ENCODE results near the gene NFIX. TPM values are rescaled to one million over a fixed set of nuclear protein-coding genes. Genes with fewer than 3 reads are reported as not detected.

Gene NFIX
- total RNA-seq, 8 experiments from 2014 or later = under 0.01 to 72.3 (median 6.4) TPM

GRCh38 chr19:12997179-12997966, 2.1 kb downstream of the NFIX start:
- Histone ChIP-seq H3K27ac (no peak overlapping the region), H3K4me1 (replicated peaks in 1 of 2) (peaks cover 0 to 4% of the 10 kb centered on the region in 2 donors), H3K4me3 (no peak overlapping the region)
- in situ Hi-C loops (cut with MboI; ENCODE audit: low pct_unique_long_range_greater_than_20kb in 2 of 9, low sequenced_read_pairs in 9 of 9, unreplicated experiment in 9 of 9) = loop anchor here in 4 of 9 experiments (25.0 kb wide), 3 partner anchors 90 to 590 kb away; no protein-coding TSS in a partner anchor
- 69 to 100% (median 78%) methylated on average over 1 to 11 of the region's 25 CpGs; no CpG with 5 or more reads in 6 of the 10 experiments for WGBS, 10 experiments
- ATAC-seq (replicated peaks in 6 of 8) = no peak

- no peak overlapping the region for H3K27ac ChIP-seq
- in situ Hi-C loops (cut with MboI; ENCODE audit: low pct_unique_long_range_greater_than_20kb in 2 of 9, low sequenced_read_pairs in 9 of 9, unreplicated experiment in 9 of 9) = loop anchor here in 4 of 9 experiments (25.0 kb wide), 3 partner anchors 89 to 589 kb away; no protein-coding TSS in a partner anchor
- peaks cover 0 to 4% of the 10 kb centered on the region in 2 donors for H3K4me1 ChIP-seq (replicated peaks in 1 of 2)
These were observed 3.0 kb downstream of the NFIX start for GRCh38 chr19:12997967-12998940.

GRCh38 chr19:13001166-13001501, 5.9 kb downstream of the NFIX start:
- H3K4me1 ChIP-seq (replicated peaks in 1 of 2) = peaks cover 0 to under 1% of the 10 kb centered on the region in 2 donors
- no peak for ATAC-seq (replicated peaks in 6 of 8)
- WGBS, 10 experiments = 28 to 73% (median 42%) methylated on average over 4 to 11 of the region's 19 CpGs; no CpG with 5 or more reads in 7 of the 10 experiments
- in situ Hi-C loops (cut with MboI; ENCODE audit: low pct_unique_long_range_greater_than_20kb in 2 of 9, low sequenced_read_pairs in 9 of 9, unreplicated experiment in 9 of 9) = no loop called here
- no peak overlapping the region for H3K4me3 ChIP-seq
- no peak overlapping the region for H3K27ac ChIP-seq

More at GRCh38 chr19:12997967-12998940, 3.0 kb downstream of the NFIX start:
- H3K4me3 ChIP-seq = no peak overlapping the region
- ATAC-seq (replicated peaks in 6 of 8) = no peak
- 24 to 83% (median 42%) methylated on average over 4 to 23 of the region's 32 CpGs; no CpG with 5 or more reads in 1 of the 10 experiments for WGBS, 10 experiments

GRCh38 chr19:13001502-13002165, 6.4 kb downstream of the NFIX start:
- Histone ChIP-seq H3K4me3 (no peak overlapping the region), H3K4me1 (replicated peaks in 1 of 2) (no peaks in the 10 kb centered on the region), H3K27ac (no peak overlapping the region)
- in situ Hi-C loops (cut with MboI; ENCODE audit: low pct_unique_long_range_greater_than_20kb in 2 of 9, low sequenced_read_pairs in 9 of 9, unreplicated experiment in 9 of 9) = no loop called here
- ATAC-seq (replicated peaks in 6 of 8) = peak in 3 of 8 experiments; percentile 20 to 76 (median 64)
- WGBS, 10 experiments = 10 to 35% methylated on average over 4 to 18 of the region's 41 CpGs; no CpG with 5 or more reads in 8 of the 10 experiments

- in situ Hi-C loops (cut with MboI; ENCODE audit: low pct_unique_long_range_greater_than_20kb in 2 of 9, low sequenced_read_pairs in 9 of 9, unreplicated experiment in 9 of 9) = no loop called here
- Histone ChIP-seq H3K4me1 (replicated peaks in 1 of 2) (no peaks in the 10 kb centered on the region), H3K27ac (no peak overlapping the region), H3K4me3 (no peak overlapping the region)
- no CpG with 5 or more reads among the region's 29 CpGs for WGBS, 10 experiments
- ATAC-seq (replicated peaks in 6 of 8) = peak in 3 of 8 experiments; percentile 36 to 71 (median 56)
These were observed 7.1 kb downstream of the NFIX start for GRCh38 chr19:13002166-13002898.

- H3K27ac ChIP-seq = no peak overlapping the region
- no peaks in the 10 kb centered on the region for H3K4me1 ChIP-seq (replicated peaks in 1 of 2)
- no peak overlapping the region for H3K4me3 ChIP-seq
- WGBS, 10 experiments = 20 to 82% (median 32%) methylated on average over 1 to 5 of the region's 15 CpGs; no CpG with 5 or more reads in 4 of the 10 experiments
- in situ Hi-C loops (cut with MboI; ENCODE audit: low pct_unique_long_range_greater_than_20kb in 2 of 9, low sequenced_read_pairs in 9 of 9, unreplicated experiment in 9 of 9) = no loop called here
- ATAC-seq (replicated peaks in 6 of 8) = no peak
These were observed 7.8 kb downstream of the NFIX start for GRCh38 chr19:13003081-13003480.

GRCh38 chr19:13004273-13004672, 9.0 kb downstream of the NFIX start:
- ATAC-seq (replicated peaks in 6 of 8) = no peak
- no peak overlapping the region for H3K27ac ChIP-seq
- WGBS, 10 experiments = 43 to 100% (median 70%) methylated on average over 1 to 3 of the region's 7 CpGs; no CpG with 5 or more reads in 6 of the 10 experiments
- in situ Hi-C loops (cut with MboI; ENCODE audit: low pct_unique_long_range_greater_than_20kb in 2 of 9, low sequenced_read_pairs in 9 of 9, unreplicated experiment in 9 of 9) = no loop called here
- no peak overlapping the region for H3K4me3 ChIP-seq
- H3K4me1 ChIP-seq (replicated peaks in 1 of 2) = no peaks in the 10 kb centered on the region

GRCh38 chr19:13005253-13005652, 10.0 kb downstream of the NFIX start:
- no peak for ATAC-seq (replicated peaks in 6 of 8)
- WGBS, 10 experiments = 0 to 83% (median 50%) methylated on average over 1 to 4 of the region's 4 CpGs; no CpG with 5 or more reads in 3 of the 10 experiments
- in situ Hi-C loops (cut with MboI; ENCODE audit: low pct_unique_long_range_greater_than_20kb in 2 of 9, low sequenced_read_pairs in 9 of 9, unreplicated experiment in 9 of 9) = no loop called here
- Histone ChIP-seq H3K4me1 (replicated peaks in 1 of 2) (no peaks in the 10 kb centered on the region), H3K27ac (no peak overlapping the region), H3K4me3 (no peak overlapping the region)

GRCh38 chr19:13005861-13006370, 10.6 kb downstream of the NFIX start:
- no peaks in the 10 kb centered on the region for H3K4me1 ChIP-seq (replicated peaks in 1 of 2)

GRCh38 chr19:13006431-13007281, 11.4 kb downstream of the NFIX start:
- Histone ChIP-seq H3K4me1 (replicated peaks in 1 of 2) (no peaks in the 10 kb centered on the region), H3K4me3 (no peak overlapping the region), H3K27ac (no peak overlapping the region)
- ATAC-seq (replicated peaks in 6 of 8) = no peak
- WGBS, 10 experiments = 37 to 70% methylated on average over 3 of the region's 28 CpGs; no CpG with 5 or more reads in 8 of the 10 experiments
- in situ Hi-C loops (cut with MboI; ENCODE audit: low pct_unique_long_range_greater_than_20kb in 2 of 9, low sequenced_read_pairs in 9 of 9, unreplicated experiment in 9 of 9) = no loop called here

More at GRCh38 chr19:13005861-13006370, 10.6 kb downstream of the NFIX start:
- in situ Hi-C loops (cut with MboI; ENCODE audit: low pct_unique_long_range_greater_than_20kb in 2 of 9, low sequenced_read_pairs in 9 of 9, unreplicated experiment in 9 of 9) = no loop called here
- Histone ChIP-seq H3K27ac (no peak overlapping the region), H3K4me3 (no peak overlapping the region)
- no peak for ATAC-seq (replicated peaks in 6 of 8)
- WGBS, 10 experiments = 10 to 66% (median 23%) methylated on average over 1 to 3 of the region's 12 CpGs; no CpG with 5 or more reads in 6 of the 10 experiments

- H3K4me1 ChIP-seq (replicated peaks in 1 of 2) = no peaks in the 10 kb centered on the region
These were observed 12.2 kb downstream of the NFIX start for GRCh38 chr19:13007292-13008045.

More at GRCh38 chr19:13007292-13008045, 12.2 kb downstream of the NFIX start:
- WGBS, 10 experiments = 20 to 80% (median 66%) methylated on average over 1 to 5 of the region's 17 CpGs; no CpG with 5 or more reads in 4 of the 10 experiments
- no peak overlapping the region for H3K27ac ChIP-seq
- H3K4me3 ChIP-seq = no peak overlapping the region
- ATAC-seq (replicated peaks in 6 of 8) = no peak
- in situ Hi-C loops (cut with MboI; ENCODE audit: low pct_unique_long_range_greater_than_20kb in 2 of 9, low sequenced_read_pairs in 9 of 9, unreplicated experiment in 9 of 9) = no loop called here

All from motor neuron (in vitro differentiated cells).